GM12891 (cell line): Measurements from ENCODE around the gene AHDC1.

ENCODE experiments used
- POLR2A ChIP-seq: IDR thresholded peaks from 2 replicates; pipeline ENCODE4 v1.6.1; 2011; ENCODE audit warnings: low read depth, low read length, control low read depth
- POLR2AphosphoS5 ChIP-seq: IDR thresholded peaks from 2 replicates; pipeline ENCODE4 v1.6.1; 2011; ENCODE audit warnings: low read depth, low read length, control low read depth
- POU2F2 ChIP-seq: IDR thresholded peaks from 2 replicates; pipeline ENCODE4 v1.6.1; 2011; ENCODE audit warnings: low read depth, mild to moderate bottlenecking, control low read depth, low read length, moderate library complexity

GRCh38 chr1:27535386-27535785 is 68.6 kb downstream of the AHDC1 start:
- no peak for TF ChIP-seq POU2F2
- TF ChIP-seq POLR2A, result no peak
- no peak for TF ChIP-seq POLR2AphosphoS5
